Hepatic stellate cell (primary cell): ENCODE results near the gene GPN3.
"Not testable (repeated sequence)": the region's sequence is repeated elsewhere in the genome, so short reads cannot be mapped to it uniquely, and the experiment has no call there.

Experiments used
- DNase-seq: peaks from one replicate; pipeline ENCODE4 v3.0.0; 2011; ENCODE audit warnings: low spot score

GPN3 gene

DNA sequence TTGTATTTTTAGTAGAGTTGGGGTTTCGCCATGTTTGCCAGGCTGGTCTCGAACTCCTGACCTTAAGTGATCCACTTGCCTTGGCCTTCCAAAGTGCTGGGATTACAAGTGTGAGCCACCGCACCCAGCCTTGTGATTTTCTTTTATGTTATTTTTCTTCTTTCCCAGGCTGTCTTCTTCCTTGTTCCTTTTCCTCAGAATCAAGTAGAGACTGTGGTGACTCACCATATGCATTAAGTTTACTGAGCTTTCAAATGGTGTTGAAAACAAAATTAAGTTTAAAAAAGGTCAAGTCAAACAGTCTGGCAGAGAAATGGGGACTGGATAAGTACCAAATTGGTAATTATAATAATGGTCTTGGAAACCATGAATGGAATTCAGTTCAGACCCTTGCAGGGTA lies 23.6 kb downstream of the GPN3 start:
- no peak for DNase-seq

DNA sequence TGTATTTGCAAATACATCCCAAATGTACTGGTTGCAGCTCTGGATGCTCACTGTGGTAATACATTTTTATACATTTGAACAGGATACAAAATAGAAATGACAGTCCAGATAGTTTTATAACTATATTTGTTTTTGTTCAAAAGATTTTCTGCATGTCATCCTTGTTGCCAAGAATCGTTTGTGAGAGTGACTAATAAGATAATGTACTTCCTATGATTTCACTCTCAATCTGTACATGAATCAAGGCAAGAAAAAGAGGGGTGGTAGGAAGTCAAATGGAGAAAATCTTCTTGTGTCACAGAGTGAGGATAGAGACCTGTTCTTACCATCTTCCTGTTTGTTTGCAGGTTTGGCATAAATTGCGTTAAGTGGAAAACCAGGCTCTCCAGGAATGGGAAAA lies 31.8 kb downstream of the GPN3 start:
- no peak for DNase-seq

DNA sequence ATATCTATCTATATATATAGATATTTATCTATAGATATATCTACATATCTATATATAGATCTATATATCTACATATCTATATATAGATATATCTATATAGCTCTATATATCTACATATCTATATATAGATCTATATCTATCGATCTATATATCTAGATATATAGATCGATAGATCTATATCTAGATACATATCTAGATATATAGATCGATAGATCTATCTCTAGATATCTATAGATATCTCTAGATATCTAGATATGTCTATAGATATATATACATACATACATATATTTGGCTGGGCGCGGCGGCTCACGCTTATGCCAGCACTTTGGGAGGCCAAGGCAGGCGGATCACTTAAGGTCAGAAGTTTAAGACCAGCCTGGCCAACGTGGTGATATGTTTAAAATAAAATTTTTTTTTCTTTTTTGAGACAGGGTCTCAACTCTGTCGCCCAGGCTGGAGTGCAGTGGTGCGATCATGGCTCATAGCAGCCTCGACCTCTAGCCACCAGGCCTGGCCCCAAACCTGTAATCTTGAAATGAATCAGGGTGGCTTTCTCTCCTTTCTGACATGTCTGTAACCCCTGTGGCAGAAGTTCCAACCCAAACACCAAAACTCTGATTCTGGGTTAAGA lies 36.0 kb downstream of the GPN3 start:
- DNase-seq, result no peak

- not testable (repeated sequence) for DNase-seq
Observed at GRCh38 chr12:110429676-110430075, 38.4 kb downstream of the GPN3 start.

DNA sequence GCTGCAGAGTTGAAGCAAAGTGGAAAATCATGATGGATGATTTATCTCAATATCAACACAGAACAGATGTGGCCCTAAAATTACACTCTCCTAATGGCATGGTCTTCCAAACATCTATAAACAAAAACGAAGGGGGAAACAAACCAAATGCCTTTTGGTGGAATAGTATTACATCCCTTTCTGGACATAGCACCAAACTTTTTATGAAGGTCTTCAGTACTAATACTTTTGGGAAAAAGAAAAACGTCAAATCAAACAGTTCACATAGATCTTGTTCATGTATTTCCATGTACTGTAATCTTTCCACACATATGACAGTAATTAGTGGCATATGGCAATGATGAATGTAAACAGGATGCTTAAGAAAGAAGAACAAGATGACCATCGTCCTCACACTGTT lies 41.7 kb downstream of the GPN3 start:
- DNase-seq, result no peak

GRCh38 chr12:110424237-110424636 lies 43.8 kb downstream of the GPN3 start:
- no peak for DNase-seq

DNA sequence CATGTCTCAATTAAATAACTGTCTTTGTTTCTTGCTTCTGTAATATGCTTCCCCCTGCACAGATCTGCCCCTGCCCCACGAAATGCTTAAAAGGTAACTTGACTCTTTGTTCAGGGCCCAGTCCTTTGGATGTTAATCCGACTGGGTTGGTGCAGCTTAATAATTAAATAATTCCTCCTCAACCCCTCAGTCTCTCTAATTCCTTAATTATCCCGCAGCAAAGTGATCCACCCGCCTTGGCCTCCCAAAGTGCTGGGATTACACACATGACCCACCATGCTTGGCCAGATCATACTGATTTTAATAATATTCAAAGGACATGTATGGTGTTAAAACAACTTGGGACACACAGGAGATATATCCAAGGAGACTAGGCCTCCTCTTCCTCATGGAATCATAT lies 46.4 kb downstream of the GPN3 start:
- no peak for DNase-seq

GRCh38 chr12:110421159-110421661 lies 46.8 kb downstream of the GPN3 start:
- no peak for DNase-seq

DNA sequence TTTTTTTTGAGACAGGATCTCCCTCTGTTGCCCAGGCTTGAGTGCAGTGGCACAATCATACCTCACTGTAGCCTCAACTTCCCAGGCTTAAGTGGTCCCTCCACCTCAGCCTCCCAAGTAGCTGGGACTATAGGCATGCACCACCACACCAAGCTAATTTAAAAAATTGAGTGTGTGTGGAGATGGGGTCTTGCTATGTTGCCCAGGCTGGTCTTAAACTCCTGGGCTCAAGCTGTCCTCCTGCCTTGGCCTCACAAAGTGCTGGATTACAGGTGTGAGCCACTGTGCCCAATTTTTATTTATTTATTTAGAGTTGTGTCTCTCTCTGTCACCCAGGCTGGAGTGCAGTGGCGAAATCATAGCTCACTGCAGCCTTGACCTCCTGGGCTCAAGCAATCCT lies 47.4 kb downstream of the GPN3 start:
- DNase-seq, result not testable (repeated sequence)

- not testable (repeated sequence) for DNase-seq
Observed at GRCh38 chr12:110417113-110417512, 50.9 kb downstream of the GPN3 start.

DNA sequence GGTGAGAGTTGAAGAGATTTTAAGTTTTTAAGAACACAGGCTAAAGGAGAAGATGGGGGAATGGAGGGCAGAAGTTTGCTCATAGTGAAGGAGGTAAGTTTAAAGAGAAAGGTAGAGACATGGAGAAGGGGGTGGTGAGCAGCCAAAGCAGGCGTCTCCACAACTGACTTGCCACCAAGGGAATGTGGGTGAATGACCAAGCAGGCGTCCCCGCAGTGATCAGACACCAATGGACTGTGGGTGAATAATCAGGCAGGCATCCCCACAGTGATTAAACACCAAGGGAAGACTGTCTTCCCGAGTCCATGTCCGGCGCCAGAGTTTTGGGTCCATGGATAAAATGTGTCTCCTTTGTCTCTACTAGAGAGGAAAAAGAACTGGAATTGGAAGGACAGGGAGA lies 58.0 kb downstream of the GPN3 start:
- not testable (repeated sequence) for DNase-seq

GRCh38 chr12:110405126-110405662 lies 62.9 kb downstream of the GPN3 start:
- not testable (repeated sequence) for DNase-seq

- peak; percentile 75 for DNase-seq
Observed at GRCh38 chr12:110403976-110404682, 63.9 kb downstream of the GPN3 start.

GRCh38 chr12:110403146-110403975 lies 64.7 kb downstream of the GPN3 start, which contains the start of gene ANAPC7:
ANAPC7 (minus strand) TSS chr12:110403708; CDS start chr12:110403627, 81 bp downstream.
- peak; percentile 94 for DNase-seq
